ENCODE measurements around the gene ST6GALNAC3.

DNA sequence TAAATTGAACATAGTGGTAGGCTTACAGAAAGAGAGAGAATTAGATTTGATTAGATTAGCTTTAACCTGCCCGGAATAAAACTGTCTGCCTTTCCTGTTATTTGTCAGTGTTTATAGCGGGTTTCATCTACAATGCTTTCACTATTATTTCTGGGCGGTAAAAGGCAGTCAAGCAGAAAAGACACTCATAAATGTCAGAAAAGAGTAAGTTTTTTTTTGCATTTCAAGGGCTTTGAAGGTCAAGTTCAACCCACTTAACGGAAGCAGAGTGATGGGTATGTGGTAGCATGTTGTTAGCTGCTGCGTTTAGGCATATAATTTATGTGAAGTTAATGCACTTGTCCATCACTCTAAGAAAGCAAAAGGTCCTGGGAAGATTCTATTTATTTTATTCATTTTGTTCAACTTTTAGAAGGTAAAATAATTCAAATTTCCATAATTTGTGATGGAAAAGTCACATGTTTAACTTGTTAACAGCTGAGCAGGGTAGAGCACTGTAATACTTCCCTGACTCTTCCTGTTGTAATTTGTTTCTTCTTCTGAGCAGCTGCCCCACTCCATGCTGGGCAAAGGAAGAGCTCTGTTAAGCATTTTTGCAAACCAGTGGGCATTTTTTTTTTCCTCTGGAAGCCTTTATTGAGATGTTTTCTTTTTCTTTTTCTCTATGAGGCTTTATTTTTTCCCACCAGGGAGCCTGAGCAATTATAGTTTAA is 220.1 kb downstream of the ST6GALNAC3 start:
- TF ChIP-seq POLR2A (IDR thresholded peaks at IDR 0.05): no peak
- TF ChIP-seq, protein P1, sequence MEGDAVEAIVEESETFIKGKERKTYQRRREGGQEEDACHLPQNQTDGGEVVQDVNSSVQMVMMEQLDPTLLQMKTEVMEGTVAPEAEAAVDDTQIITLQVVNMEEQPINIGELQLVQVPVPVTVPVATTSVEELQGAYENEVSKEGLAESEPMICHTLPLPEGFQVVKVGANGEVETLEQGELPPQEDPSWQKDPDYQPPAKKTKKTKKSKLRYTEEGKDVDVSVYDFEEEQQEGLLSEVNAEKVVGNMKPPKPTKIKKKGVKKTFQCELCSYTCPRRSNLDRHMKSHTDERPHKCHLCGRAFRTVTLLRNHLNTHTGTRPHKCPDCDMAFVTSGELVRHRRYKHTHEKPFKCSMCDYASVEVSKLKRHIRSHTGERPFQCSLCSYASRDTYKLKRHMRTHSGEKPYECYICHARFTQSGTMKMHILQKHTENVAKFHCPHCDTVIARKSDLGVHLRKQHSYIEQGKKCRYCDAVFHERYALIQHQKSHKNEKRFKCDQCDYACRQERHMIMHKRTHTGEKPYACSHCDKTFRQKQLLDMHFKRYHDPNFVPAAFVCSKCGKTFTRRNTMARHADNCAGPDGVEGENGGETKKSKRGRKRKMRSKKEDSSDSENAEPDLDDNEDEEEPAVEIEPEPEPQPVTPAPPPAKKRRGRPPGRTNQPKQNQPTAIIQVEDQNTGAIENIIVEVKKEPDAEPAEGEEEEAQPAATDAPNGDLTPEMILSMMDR (IDR thresholded peaks at IDR 0.05): no peak

All from heart left ventricle (tissue), 13 donors.